SK-N-MC (cell line): ENCODE results near the gene IL11.
"Not testable (repeated sequence)": the region's sequence is repeated elsewhere in the genome, so short reads cannot be mapped to it uniquely, and the experiment has no call there.

Experiments used
- DNase-seq: peaks from one replicate; pipeline ENCODE4 v3.0.0-alpha.2; 2011; ENCODE audit warnings: low read depth, low spot score
- H3K27ac ChIP-seq: fragments of 200-600 bp; sonication (generic); 2 replicates; pipeline ENCODE4 v1.5.1; 2016; ENCODE audit warnings: mixed run types
- H3K36me3 ChIP-seq: fragments of 200-600 bp; sonication (generic); 2 replicates; pipeline ENCODE4 v1.6.1; 2017; ENCODE audit warnings: antibody characterized with exemption, low read length, mixed read lengths; ENCODE audit not compliant: insufficient read depth
- H3K4me3 ChIP-seq: fragments of 200-600 bp; sonication (generic); 2 replicates; pipeline ENCODE4 v1.5.1; 2016
- H3K9ac ChIP-seq: fragments of 200-600 bp; sonication (generic); 2 replicates; pipeline ENCODE4 v1.8.0; 2017; ENCODE audit warnings: mixed run types, mixed read lengths; ENCODE audit not compliant: insufficient read length
- H3K9me3 ChIP-seq: fragments of 200-600 bp; sonication (generic); 2 replicates; pipeline ENCODE4 v1.6.1; 2017; ENCODE audit warnings: low read depth, mild to moderate bottlenecking, antibody characterized with exemption, low read length, moderate library complexity, mixed read lengths
- EZH2 ChIP-seq: fragments of 200-600 bp; sonication (generic); IDR thresholded peaks from one replicate; pipeline ENCODE4 v1.6.1; 2017; ENCODE audit warnings: antibody characterized with exemption
- FOXP2 ChIP-seq: optimal IDR thresholded peaks from 2 replicates; pipeline ENCODE3; 2011; ENCODE audit warnings: mild to moderate bottlenecking, moderate library complexity; ENCODE audit not compliant: insufficient read depth; ENCODE audit errors: extremely low read length, control extremely low read depth
- POLR2AphosphoS5 ChIP-seq: IDR thresholded peaks from 2 replicates; pipeline ENCODE4 v1.6.1; 2012; ENCODE audit warnings: mild to moderate bottlenecking, low read depth, low read length, borderline replicate concordance

Gene IL11

DNA sequence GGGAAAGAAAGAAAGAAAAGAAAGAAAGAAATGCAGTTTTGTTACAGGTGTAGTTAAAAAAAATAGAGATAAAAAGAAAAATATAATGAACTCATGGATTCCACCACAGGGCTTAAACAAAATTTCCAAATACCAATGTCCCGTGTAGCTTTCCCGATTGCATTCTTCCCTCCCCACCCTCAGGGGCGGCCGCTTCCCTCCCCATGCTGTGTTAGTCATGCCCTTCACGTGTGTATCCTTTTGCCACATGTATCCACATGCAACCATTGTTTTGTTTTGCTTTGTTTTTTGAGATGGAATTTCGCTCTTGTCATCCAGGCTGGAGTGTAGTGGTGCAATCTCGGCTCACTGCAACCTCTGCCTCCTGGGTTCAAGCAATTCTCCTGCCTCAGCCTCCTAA lies 34.2 kb downstream of the IL11 start:
- H3K27ac ChIP-seq: no peak overlapping the region
- no peak for DNase-seq
- H3K4me3 ChIP-seq: no peak overlapping the region
- H3K36me3 ChIP-seq: no peaks in the 10 kb centered on the region
- H3K9ac ChIP-seq: no peak overlapping the region
- no peaks in the 10 kb centered on the region for H3K9me3 ChIP-seq
- no peak for TF ChIP-seq FOXP2
- no peak for TF ChIP-seq EZH2
- no peak for TF ChIP-seq POLR2AphosphoS5

DNA sequence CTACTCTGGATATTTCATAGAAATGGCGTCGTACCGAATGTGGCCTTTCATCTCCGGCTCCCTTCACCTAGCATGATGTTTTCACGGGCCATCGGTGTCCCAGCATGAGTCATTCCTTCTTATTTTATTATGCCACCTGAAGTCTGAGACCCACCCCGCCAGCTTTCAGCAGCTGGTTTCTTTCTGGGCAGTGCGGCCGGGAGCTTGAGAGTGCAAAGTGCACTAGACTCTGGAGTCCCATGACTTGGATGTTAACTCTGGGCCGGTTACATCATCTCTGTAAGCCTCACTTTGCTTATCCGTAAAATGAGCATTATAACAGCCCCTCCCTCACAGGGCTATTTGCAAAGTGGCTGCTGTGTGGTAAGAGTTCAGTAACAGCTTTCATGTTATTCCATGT lies 36.4 kb downstream of the IL11 start:
- no peak for TF ChIP-seq FOXP2
- TF ChIP-seq EZH2: no peak
- no peak for TF ChIP-seq POLR2AphosphoS5
- Histone ChIP-seq H3K4me3 (no peak overlapping the region), H3K36me3 (no peaks in the 10 kb centered on the region), H3K9me3 (no peaks in the 10 kb centered on the region), H3K9ac (no peak overlapping the region), H3K27ac (no peak overlapping the region)
- no peak for DNase-seq

DNA sequence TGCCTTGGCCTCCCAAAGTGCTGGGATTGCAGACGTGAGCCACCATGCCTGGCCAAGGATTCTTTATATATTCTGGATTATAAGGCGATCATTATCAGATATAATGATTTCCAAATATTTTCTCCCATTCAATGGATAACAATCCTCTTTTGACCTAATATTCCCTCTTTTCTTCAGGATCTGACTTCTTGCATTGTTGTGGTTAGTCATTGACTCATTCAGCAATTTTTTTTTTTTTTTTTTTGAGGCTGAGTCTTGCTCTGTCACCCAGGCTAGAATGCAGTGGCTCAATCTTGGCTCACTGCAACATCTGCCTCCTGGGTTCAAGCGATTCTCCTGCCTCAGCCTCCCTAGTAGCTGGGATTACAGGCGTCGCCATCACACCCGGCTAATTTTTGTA lies 40.5 kb downstream of the IL11 start:
- not testable (repeated sequence) for DNase-seq, H3K9ac ChIP-seq, H3K9me3 ChIP-seq, H3K36me3 ChIP-seq, H3K4me3 ChIP-seq, H3K27ac ChIP-seq

DNA sequence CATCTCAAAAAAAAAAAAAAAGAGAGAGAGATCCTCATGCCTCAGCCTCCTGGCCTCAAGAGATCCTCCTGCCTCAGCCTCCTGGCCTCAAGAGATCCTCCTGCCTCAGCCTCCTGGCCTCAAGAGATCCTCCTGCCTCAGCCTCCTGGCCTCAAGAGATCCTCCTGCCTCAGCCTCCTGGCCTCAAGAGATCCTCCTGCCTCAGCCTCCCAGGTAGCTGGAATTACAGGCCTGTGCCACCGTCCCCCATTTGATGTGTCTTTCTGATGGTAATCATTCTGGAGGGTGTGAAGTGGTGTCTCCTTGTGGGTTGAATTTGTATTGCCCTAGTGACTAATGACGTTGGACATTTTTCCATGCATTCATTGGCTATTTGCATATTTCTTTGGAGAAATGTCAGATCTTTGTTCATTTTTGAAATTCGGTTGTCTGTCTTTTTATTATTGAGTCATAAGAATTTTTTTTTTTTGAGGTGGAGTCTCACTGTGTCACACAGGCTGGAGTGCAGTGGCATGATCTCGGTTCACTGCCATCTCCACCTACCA lies 41.4 kb downstream of the IL11 start:
- DNase-seq, H3K27ac ChIP-seq, H3K36me3 ChIP-seq, H3K4me3 ChIP-seq, H3K9me3 ChIP-seq, H3K9ac ChIP-seq: not testable (repeated sequence)

DNA sequence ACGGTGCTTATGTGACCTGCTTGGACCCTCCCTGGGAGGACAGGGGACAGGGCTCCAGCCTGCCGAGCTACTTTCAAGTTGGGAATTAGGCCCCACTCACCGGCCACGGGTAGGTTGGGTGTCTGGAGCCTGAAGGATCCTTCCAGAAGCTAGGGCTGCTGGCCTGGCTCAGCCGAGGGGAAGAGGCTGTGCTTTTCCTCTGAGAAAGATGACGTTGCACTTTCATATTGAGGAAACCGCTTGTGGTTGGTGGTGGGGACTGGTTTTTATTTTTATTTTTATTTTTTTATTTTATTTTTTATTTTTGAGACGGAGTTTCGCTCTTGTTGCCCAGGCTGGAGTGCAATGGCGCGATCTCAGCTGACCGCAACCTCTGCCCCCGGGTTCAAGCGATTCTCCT lies 45.1 kb downstream of the IL11 start, which contains the start of gene TMEM150B:
TMEM150B (minus strand) TSS at position 170 of the 400 bp plus-strand sequence. CDS start 4,305 bp downstream, outside the sequence.
- H3K27ac ChIP-seq: no peak within 1 kb of the TSS
- H3K9ac ChIP-seq: no peak within 1 kb of the TSS
- no peak for TF ChIP-seq EZH2
- no peak for TF ChIP-seq FOXP2
- TF ChIP-seq POLR2AphosphoS5: no peak
- H3K4me3 ChIP-seq: no peak within 1 kb of the TSS
- no peak for DNase-seq
- H3K36me3 ChIP-seq: no peaks in the 10 kb centered on the region
- H3K9me3 ChIP-seq: no peaks in the 10 kb centered on the region

DNA sequence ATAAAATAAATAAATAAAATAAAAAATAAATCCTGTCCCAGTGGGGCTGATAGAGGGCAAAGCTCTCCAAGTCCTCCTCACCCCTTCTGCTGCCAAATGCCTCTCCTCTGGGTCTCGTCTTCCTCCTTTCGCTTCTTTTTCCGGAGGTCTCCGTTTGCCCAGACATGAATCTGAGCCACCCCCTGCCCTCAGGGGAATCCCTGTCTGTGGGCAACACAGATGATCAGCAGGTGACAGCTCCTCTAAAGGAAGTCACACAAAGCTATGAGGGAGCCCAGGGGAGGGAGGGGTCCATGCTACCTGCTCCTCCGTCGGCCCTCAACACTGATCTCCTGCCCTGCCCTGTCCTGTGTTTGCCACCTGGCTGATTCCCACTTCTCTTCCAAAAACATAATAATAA lies 45.6 kb downstream of the IL11 start:
- no peaks in the 10 kb centered on the region for H3K9me3 ChIP-seq
- no peak overlapping the region for H3K9ac ChIP-seq
- H3K4me3 ChIP-seq: no peak overlapping the region
- TF ChIP-seq FOXP2 (no peak), POLR2AphosphoS5 (no peak), EZH2 (no peak)
- no peak for DNase-seq
- H3K27ac ChIP-seq: no peak overlapping the region
- H3K36me3 ChIP-seq: no peaks in the 10 kb centered on the region

DNA sequence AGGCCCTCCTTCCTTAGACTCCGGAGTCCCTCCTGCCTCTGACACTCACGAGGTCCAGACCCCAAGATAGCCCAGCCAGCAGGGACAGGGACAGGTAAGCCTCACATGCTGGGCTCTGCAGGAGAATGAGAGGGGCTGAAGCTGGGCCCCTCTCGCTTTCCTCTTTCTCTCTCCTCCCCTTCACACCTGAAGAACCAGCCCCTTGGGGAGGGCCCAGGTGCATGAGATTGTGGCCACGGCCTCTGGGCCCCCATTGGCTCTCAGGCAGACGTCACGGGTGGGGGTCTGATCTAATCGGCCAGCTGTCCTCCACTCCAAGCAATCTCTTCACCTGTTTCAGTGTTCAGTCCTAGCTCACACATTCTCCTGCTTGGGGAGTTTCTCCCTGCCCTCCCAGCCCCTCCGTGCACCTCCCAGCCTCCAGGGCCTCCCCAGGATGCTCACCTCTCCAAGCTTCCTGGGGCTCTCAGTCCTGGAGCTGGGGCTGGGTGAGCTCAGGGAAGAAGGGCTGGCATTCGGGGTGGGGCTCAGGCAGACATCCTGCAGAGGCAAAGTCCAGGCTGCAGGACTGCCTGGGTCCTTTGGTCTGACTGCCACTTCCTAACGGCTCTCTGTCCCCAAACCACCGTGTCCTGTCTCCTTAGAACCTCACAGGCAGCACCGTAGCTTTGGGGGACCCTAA lies 47.9 kb downstream of the IL11 start:
- Histone ChIP-seq H3K9ac (no peak overlapping the region), H3K36me3 (no peaks in the 10 kb centered on the region), H3K27ac (no peak overlapping the region), H3K4me3 (no peak overlapping the region), H3K9me3 (no peaks in the 10 kb centered on the region)
- no peak for DNase-seq
- TF ChIP-seq EZH2 (no peak), POLR2AphosphoS5 (no peak), FOXP2 (no peak)

DNA sequence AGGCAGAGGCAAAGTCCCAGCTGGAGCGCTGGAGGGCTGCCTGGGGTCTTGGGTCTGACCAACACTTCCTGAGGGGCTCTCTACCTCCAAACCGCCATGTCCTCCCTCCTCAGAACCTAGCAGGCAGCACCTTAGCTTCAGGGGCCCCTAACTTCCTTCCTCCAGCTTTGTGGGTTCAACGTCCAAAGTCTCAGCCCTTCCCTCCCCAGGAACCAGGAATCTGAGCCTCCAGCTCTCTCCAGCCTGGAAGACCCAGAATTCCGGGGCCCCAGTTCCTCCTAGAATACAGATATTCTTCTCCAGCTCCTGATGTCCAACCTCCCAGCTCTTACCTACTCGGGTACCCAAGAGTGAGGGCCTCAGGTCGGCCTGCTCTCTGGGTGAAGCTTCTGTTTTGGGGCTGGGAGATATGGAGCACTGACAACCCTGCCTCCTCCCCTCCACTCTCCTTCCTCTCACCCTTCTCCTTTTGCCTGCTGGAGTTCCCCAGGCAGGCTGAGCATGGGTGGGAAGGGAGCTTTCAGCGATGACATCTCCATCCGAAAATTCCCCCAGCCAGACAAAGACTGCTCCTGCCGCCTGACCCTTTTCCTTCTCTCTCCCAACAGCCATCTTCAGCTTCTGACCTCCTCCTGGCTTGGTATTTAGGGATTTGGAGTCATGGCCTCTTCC lies 48.7 kb downstream of the IL11 start:
- no peak for DNase-seq
- Histone ChIP-seq H3K36me3 (no peaks in the 10 kb centered on the region), H3K9ac (no peak overlapping the region), H3K4me3 (no peak overlapping the region), H3K27ac (no peak overlapping the region), H3K9me3 (no peaks in the 10 kb centered on the region)
- TF ChIP-seq FOXP2: no peak
- no peak for TF ChIP-seq POLR2AphosphoS5
- no peak for TF ChIP-seq EZH2
